ENCODE measurements around the gene ASGR1. TPM values are rescaled to one million over a fixed set of nuclear protein-coding genes. Genes with fewer than 3 reads are reported as not detected.

The ASGR1 gene
- total and polyA plus RNA-seq, 7 donors = 0.36 to 2.4 (median 1.7) TPM; not detected in 2

DNA sequence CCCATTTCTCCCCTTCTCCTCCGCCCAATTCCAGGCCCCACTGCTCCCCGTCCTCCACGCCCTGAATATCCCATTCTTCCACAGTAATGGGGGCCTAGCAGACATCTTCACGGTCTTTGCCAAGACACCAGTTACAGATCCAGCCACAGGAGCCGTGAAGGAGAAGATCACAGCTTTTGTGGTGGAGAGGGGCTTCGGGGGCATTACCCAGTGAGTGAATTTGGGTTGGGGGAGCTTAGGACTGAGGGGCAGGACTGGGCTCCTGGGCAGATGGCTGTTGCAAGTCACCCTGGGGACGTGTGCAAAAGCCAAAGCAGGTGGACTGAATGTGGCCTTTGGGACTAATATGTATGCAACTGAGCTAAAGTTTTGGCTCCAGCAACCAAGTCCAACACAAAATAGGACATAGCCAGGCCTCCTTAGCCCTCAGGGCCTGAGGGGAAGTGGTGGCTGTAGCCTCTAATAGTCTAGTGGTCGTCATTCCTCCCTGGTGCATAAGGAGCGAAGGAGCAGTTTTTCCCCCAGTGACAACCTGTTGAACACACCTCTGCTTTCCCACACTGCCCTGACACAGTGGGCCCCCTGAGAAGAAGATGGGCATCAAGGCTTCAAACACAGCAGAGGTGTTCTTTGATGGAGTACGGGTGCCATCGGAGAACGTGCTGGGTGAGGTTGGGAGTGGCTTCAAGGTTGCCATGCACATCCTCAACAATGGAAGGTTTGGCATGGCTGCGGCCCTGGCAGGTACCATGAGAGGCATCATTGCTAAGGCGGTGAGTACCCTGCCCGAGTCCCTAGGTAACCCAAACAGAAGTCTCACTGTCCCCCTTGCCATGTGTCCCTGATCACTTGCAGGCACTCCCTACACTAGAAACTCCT lies 43.2 kb upstream of the ASGR1 start:
- intact Hi-C loops (cut with DNase I) = no loop called here
- Histone ChIP-seq H3K9me3 (no peaks in the 10 kb centered on the region), H3K4me3 (no peak overlapping the region), H3K27ac (peak overlapping the region in 2 of 4 donors; percentile 35 to 98), H3K27me3 (no peaks in the 10 kb centered on the region), H3K4me1 (peaks cover 0 to 41% (median 33%) of the 10 kb centered on the region in 4 donors), H3K36me3 (peaks cover 28 to 56% (median 42%) of the 10 kb centered on the region in 4 donors)
- no peak for DNase-seq
- TF ChIP-seq POLR2AphosphoS5 (IDR thresholded peaks at IDR 0.05) = no peak
- TF ChIP-seq CTCF (IDR thresholded peaks at IDR 0.05) = no peak
- TF ChIP-seq EP300 (IDR thresholded peaks at IDR 0.05) = no peak
- no peak for TF ChIP-seq POLR2A (IDR thresholded peaks at IDR 0.05)
- WGBS, 2 donors = 75 to 86% methylated on average over 15 of the region's 15 CpGs

DNA sequence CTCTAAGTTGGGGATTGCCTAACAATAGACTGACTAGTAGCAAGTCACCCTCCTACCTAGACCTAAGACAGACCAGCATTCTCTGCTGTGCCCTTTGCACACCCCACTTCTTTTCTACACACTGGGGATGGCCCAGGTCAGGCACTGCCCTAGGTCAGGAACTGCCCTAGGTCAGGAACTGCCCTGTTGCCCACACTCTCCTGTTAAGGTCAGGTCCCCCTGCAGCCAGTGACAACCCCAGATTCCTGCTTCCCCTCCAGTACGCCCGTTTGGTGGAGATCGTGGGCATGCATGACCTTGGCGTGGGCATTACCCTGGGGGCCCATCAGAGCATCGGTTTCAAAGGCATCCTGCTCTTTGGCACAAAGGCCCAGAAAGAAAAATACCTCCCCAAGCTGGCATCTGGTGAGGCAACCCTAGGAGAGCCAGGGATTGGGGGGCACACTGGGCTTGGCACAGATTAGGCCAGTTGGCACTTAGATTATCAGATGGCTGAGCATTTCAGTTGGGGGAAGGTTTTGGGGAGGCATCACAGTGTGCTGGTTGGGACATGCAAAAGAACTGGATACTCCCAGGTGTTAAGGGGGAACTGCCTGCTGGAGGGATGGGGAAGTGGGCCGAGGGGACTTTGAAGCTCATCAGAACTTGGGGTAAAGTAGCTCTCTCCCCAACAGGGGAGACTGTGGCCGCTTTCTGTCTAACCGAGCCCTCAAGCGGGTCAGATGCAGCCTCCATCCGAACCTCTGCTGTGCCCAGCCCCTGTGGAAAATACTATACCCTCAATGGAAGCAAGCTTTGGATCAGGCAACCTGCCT lies 42.3 kb upstream of the ASGR1 start:
- peak; percentile 63 for DNase-seq
- Histone ChIP-seq H3K27me3 (no peaks in the 10 kb centered on the region), H3K36me3 (peaks cover 20 to 48% (median 34%) of the 10 kb centered on the region in 4 donors), H3K27ac (peak overlapping the region; percentile 90 to 99 (median 98)), H3K4me3 (no peak overlapping the region), H3K9me3 (no peaks in the 10 kb centered on the region), H3K4me1 (peaks cover 0 to 48% (median 39%) of the 10 kb centered on the region in 4 donors)
- intact Hi-C loops (cut with DNase I) = no loop called here
- TF ChIP-seq POLR2AphosphoS5 (IDR thresholded peaks at IDR 0.05) = no peak
- no peak for TF ChIP-seq EP300 (IDR thresholded peaks at IDR 0.05)
- no peak for TF ChIP-seq CTCF (IDR thresholded peaks at IDR 0.05)
- TF ChIP-seq POLR2A (IDR thresholded peaks at IDR 0.05) = no peak
- 68 to 77% methylated on average over 10 of the region's 10 CpGs for WGBS, 2 donors

GRCh38 chr17:7220593-7221277 lies 41.6 kb upstream of the ASGR1 start:
- Histone ChIP-seq H3K4me3 (peak overlapping the region; percentile 73 to 98 (median 90)), H3K27ac (peak overlapping the region; percentile 90 to 99 (median 98)), H3K36me3 (peaks cover 15 to 40% (median 30%) of the 10 kb centered on the region in 4 donors), H3K27me3 (no peaks in the 10 kb centered on the region), H3K4me1 (peaks cover 0 to 56% (median 46%) of the 10 kb centered on the region in 4 donors), H3K9me3 (no peaks in the 10 kb centered on the region)
- peak; percentile 86 for DNase-seq
- intact Hi-C loops (cut with DNase I) = no loop called here
- TF ChIP-seq CTCF (IDR thresholded peaks at IDR 0.05) = no peak
- TF ChIP-seq EP300 (IDR thresholded peaks at IDR 0.05) = no peak
- TF ChIP-seq POLR2AphosphoS5 (IDR thresholded peaks at IDR 0.05) = no peak
- TF ChIP-seq POLR2A (IDR thresholded peaks at IDR 0.05) = no peak
- WGBS, 2 donors = 6 to 32% methylated on average over 11 of the region's 11 CpGs

DNA sequence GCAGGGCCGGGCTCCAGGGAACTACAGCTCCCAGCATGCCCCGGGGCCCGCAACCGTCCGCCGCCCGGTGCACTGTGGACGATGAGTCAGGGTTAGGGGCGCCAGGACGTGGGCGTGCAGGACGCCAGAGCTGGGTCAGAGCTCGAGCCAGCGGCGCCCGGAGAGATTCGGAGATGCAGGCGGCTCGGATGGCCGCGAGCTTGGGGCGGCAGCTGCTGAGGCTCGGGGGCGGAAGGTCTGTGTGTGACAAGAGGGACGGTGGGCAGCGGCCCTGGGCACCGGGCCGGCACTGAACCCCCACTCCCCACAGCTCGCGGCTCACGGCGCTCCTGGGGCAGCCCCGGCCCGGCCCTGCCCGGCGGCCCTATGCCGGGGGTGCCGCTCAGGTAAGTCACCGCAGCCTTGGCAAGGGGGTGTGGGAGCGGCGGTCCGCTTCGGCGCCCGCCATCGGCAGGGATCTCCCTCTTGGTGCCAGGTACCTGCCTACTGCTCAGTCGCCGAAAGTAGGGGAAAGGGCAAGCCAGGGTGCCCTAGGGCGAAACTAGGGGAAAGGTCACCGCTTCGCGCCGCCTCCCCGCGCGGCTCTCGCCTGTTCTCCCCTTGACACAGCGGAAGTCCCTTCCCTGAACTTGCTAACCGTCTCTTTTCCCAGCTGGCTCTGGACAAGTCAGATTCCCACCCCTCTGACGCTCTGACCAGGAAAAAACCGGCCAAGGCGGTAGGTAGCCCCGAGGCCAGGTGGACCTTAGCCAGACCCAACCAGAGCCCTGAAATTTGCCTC lies 40.8 kb upstream of the ASGR1 start, which contains the start of the genes ACADVL and DLG4:
Gene ACADVL (plus strand): TSS at position 127 of the 781 bp plus-strand sequence. CDS start 47 bp downstream, at position 174.
Gene DLG4 (minus strand): TSS at position 25 of the 781 bp plus-strand sequence.
- intact Hi-C loops (cut with DNase I) = no loop called here
- Histone ChIP-seq H3K27ac (peak within 1 kb of the TSS; percentile 90 to 99 (median 98)), H3K4me1 (peaks cover 0 to 63% (median 54%) of the 10 kb centered on the region in 4 donors), H3K9me3 (no peaks in the 10 kb centered on the region), H3K36me3 (peaks cover 15 to 33% (median 27%) of the 10 kb centered on the region in 4 donors), H3K4me3 (peak within 1 kb of the TSS; percentile 73 to 98 (median 90)), H3K27me3 (no peaks in the 10 kb centered on the region)
- TF ChIP-seq EP300 (IDR thresholded peaks at IDR 0.05) = peak in 1 of 4 donors; percentile 22
- TF ChIP-seq CTCF (IDR thresholded peaks at IDR 0.05) = no peak
- TF ChIP-seq POLR2AphosphoS5 (IDR thresholded peaks at IDR 0.05) = peak; percentile 85 to 98 (median 88)
- peak; percentile 36 to 75 for TF ChIP-seq POLR2A (IDR thresholded peaks at IDR 0.05)
- WGBS, 2 donors = 0% methylated on average over 63 of the region's 63 CpGs
- peak; percentile 97 for DNase-seq
